Fibroblast of pulmonary artery (primary cell): ENCODE measurements around the gene PCDHB10.
"Not testable (repeated sequence)": the region's sequence is repeated elsewhere in the genome, so short reads cannot be mapped to it uniquely, and the experiment has no call there.

Source experiments
- DNase-seq: peaks from one replicate; pipeline ENCODE4 v3.0.0-alpha.2; 2010; ENCODE audit warnings: low read depth
- H3K4me3 ChIP-seq: replicated peaks from 2 replicates; pipeline ENCODE4 v1.5.1; 2011; ENCODE audit warnings: low read depth, mild to moderate bottlenecking, control low read depth, low read length, moderate library complexity
- TF ChIP-seq, protein P1 (sequence below): IDR thresholded peaks from 2 replicates; pipeline ENCODE4 v1.5.1; 2011; ENCODE audit warnings: mild to moderate bottlenecking, control low read depth, low read length, inconsistent platforms; ENCODE audit errors: missing control alignments

The PCDHB10 gene

DNA sequence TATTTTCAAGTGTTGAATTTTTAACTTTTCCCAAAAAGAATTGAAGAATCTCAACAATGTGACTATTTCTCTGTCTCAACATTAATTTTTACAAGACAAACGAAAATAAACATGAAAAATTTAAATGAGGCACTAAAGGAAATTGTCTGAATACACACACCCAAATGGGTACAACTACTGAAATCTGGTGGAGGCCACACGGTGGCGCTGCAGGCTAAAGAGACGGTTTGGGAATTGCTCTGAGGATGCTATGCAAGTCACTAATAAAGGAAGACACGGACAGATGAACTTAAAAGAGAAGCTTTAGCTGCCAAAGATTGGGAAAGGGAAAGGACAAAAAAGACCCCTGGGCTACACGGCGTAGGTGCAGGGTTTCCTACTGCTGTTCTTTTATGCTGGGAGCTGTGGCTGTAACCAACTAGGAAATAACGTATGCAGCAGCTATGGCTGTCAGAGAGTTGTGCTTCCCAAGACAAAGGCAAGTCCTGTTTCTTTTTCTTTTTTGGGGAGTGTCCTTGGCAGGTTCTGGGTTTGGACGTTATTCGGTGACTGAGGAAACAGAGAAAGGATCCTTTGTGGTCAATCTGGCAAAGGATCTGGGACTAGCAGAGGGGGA, at the start of gene PCDHB10:
PCDHB10 (plus strand) TSS at position 244 of the 616 bp plus-strand sequence; CDS start at position 444, 200 bp downstream.
- TF ChIP-seq, protein P1, sequence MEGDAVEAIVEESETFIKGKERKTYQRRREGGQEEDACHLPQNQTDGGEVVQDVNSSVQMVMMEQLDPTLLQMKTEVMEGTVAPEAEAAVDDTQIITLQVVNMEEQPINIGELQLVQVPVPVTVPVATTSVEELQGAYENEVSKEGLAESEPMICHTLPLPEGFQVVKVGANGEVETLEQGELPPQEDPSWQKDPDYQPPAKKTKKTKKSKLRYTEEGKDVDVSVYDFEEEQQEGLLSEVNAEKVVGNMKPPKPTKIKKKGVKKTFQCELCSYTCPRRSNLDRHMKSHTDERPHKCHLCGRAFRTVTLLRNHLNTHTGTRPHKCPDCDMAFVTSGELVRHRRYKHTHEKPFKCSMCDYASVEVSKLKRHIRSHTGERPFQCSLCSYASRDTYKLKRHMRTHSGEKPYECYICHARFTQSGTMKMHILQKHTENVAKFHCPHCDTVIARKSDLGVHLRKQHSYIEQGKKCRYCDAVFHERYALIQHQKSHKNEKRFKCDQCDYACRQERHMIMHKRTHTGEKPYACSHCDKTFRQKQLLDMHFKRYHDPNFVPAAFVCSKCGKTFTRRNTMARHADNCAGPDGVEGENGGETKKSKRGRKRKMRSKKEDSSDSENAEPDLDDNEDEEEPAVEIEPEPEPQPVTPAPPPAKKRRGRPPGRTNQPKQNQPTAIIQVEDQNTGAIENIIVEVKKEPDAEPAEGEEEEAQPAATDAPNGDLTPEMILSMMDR, result peak; percentile 24
- DNase-seq, result peak; percentile 13
- H3K4me3 ChIP-seq, result no peak within 1 kb of the TSS

DNA sequence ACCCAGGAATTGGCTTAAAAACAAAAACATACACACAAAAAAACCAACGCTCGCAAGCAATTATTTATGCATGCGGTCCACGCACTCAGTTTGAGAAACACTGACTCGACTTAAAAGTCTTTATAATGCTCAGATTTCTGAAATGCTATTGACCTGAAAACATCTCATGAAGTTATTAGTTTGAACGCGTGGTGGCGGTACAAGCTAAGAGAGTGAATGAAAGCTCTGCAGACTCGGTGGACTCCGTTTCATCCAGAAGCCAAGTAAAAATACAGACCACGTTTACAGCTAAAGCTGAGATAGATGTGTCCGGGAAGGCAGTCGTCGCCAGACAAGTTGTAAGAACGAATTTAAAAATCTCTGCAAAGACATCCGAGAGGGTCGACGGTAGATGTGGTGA, 42.3 kb upstream of the PCDHB10 start, which contains the start of gene PCDHB6:
PCDHB6 (plus strand) TSS at position 246 of the 400 bp plus-strand sequence. CDS start 201 bp downstream, outside the sequence.
- no peak within 1 kb of the TSS for H3K4me3 ChIP-seq
- TF ChIP-seq, protein P1, result no peak
- DNase-seq, result peak; percentile 6

DNA sequence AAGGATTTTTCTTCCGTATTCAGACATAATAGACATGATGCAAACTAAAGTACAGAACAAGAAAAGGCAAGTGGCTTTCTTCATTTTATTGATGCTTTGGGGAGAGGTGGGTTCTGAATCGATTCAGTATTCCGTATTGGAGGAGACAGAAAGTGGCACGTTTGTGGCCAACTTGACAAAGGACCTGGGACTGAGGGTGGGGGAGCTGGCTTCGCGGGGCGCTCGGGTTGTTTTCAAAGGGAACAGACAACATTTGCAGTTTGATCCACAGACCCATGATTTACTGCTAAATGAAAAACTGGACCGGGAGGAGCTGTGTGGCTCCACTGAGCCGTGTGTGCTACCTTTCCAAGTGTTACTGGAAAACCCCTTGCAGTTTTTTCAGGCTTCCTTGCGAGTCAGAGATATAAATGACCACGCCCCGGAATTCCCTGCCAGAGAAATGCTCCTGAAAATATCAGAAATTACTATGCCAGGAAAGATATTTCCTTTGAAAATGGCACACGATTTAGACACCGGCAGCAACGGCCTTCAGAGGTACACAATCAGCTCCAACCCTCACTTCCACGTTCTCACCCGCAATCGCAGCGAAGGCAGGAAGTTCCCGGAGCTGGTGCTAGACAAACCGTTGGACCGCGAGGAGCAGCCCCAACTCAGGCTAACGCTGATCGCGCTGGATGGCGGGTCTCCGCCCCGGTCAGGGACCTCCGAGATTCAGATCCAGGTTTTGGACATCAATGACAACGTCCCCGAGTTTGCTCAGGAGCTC, 41.7 kb upstream of the PCDHB10 start:
- TF ChIP-seq, protein P1, result no peak
- no peak overlapping the region for H3K4me3 ChIP-seq
- DNase-seq, result no peak

DNA sequence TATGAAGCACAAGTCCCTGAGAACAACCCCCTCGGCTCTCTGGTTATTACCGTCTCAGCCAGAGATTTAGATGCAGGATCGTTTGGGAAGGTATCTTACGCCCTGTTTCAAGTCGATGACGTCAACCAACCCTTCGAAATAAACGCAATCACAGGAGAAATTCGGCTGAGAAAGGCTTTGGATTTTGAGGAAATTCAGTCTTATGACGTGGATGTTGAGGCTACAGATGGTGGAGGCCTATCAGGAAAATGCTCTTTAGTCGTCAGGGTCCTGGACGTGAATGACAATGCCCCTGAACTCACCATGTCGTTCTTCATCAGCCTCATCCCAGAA, 41.2 kb upstream of the PCDHB10 start:
- no peak overlapping the region for H3K4me3 ChIP-seq
- DNase-seq, result no peak
- TF ChIP-seq, protein P1, result no peak

DNA sequence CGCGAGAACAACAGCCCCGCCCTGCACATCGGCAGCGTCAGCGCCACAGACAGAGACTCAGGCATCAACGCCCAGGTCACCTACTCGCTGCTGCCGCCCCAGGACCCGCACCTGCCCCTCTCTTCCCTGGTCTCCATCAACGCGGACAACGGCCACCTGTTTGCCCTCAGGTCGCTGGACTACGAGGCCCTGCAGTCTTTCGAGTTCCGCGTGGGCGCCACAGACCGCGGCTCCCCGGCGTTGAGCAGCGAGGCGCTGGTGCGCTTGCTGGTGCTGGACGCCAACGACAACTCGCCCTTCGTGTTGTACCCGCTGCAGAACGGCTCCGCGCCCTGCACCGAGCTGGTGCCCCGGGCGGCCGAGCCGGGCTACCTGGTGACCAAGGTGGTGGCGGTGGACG, 40.5 kb upstream of the PCDHB10 start:
- not testable (repeated sequence) for H3K4me3 ChIP-seq, DNase-seq

DNA sequence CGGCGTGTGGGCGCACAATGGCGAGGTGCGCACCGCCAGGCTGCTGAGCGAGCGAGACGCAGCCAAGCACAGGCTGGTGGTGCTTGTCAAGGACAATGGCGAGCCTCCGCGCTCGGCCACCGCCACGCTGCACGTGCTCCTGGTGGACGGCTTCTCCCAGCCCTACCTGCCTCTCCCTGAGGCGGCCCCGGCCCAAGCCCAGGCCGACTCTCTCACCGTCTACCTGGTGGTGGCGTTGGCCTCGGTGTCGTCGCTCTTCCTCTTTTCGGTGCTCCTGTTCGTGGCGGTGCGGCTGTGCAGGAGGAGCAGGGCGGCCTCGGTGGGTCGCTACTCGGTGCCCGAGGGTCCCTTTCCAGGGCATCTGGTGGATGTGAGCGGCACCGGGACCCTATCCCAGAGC, 40.1 kb upstream of the PCDHB10 start:
- DNase-seq, H3K4me3 ChIP-seq: not testable (repeated sequence)

DNA sequence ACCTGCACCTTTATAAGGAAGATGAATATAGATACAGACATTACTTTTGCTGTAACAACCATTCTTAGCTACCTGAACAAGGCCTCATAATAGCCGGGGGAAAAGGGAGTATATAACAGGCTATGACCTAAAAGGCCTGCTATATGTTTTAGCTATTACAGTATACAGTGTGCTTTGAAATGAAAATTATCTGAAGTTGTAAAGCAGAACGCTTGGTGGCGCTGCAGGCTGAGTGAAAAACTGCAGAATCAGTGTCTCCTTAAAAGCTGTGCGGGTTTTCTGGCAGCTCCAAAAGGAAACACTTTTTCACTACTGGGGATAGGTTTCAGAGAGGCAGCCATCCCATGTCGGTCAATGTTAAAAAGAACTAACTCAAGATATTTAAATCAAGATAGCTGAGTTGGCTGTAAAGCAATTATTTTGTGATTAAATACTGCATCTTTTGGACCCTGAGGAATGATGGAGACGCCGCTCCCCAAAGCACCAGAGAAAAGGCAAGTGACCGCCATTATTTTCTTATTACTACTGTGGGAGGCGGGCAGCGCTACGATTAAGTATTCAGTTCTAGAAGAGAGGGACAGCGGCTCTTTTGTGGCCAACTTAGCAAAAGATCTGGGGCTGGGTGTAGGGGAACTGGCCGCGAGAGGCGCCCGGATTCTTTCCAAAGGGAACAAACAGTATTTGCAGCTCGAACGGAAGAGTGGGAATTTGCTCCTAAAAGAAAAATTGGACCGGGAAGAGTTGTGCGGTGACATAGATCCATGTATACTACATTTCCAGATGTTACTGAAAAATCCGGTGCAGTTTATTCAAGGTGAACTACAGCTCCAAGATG, 36.4 kb upstream of the PCDHB10 start:
- no peak overlapping the region for H3K4me3 ChIP-seq
- no peak for DNase-seq
- TF ChIP-seq, protein P1, result no peak

DNA sequence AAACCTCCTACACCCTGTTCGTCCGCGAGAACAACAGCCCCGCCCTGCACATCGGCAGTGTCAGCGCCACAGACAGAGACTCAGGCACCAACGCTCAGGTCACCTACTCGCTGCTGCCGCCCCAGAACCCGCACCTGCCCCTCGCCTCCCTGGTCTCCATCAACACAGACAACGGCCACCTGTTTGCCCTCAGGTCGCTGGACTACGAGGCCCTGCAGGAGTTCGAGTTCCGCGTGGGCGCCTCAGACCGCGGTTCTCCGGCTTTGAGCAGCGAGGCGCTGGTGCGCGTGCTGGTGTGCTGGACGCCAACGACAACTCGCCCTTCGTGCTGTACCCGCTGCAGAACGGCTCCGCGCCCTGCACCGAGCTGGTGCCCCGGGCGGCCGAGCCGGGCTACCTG, 34.8 kb upstream of the PCDHB10 start:
- not testable (repeated sequence) for H3K4me3 ChIP-seq, DNase-seq

DNA sequence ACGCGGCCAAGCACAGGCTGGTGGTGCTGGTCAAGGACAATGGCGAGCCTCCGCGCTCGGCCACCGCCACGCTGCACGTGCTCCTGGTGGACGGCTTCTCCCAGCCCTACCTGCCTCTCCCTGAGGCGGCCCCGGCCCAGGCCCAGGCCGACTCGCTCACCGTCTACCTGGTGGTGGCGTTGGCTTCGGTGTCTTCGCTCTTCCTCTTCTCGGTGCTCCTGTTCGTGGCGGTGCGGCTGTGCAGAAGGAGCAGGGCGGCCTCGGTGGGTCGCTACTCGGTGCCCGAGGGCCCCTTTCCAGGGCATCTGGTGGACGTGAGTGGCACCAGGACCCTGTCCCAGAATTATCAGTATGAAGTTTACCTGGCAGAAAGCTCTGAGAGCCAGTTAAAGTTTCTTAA, 34.3 kb upstream of the PCDHB10 start:
- not testable (repeated sequence) for H3K4me3 ChIP-seq, DNase-seq
